HEK293 (cell line): ENCODE results near the gene C19orf38.

Source experiments
- GLIS2 ChIP-seq: fragments of 450-650 bp; formaldehyde crosslinking; IDR thresholded peaks from 2 replicates; pipeline ENCODE4 v1.5.1; 2016; ENCODE audit warnings: missing biosample characterization, missing genetic modification characterization
- ZBTB1 ChIP-seq: fragments of 450-650 bp; formaldehyde crosslinking; IDR thresholded peaks from 2 replicates; pipeline ENCODE4 v1.5.1; 2016; ENCODE audit warnings: missing biosample characterization, missing genetic modification characterization
- ZNF2 ChIP-seq: fragments of 450-650 bp; formaldehyde crosslinking; IDR thresholded peaks from 2 replicates; pipeline ENCODE4 v1.5.1; 2016; ENCODE audit warnings: missing biosample characterization, missing genetic modification characterization
- ZNF529 ChIP-seq: fragments of 450-650 bp; formaldehyde crosslinking; IDR thresholded peaks from 2 replicates; pipeline ENCODE4 v1.5.1; 2017; ENCODE audit warnings: missing genetic modification characterization, missing biosample characterization; ENCODE audit not compliant: insufficient replicate concordance
- ZSCAN23 ChIP-seq: fragments of 450-650 bp; formaldehyde crosslinking; IDR thresholded peaks from 2 replicates; pipeline ENCODE4 v1.5.1; 2016; ENCODE audit warnings: missing biosample characterization, missing genetic modification characterization

- no peak for TF ChIP-seq ZNF529 (tag by site-specific recombination)
- no peak for TF ChIP-seq GLIS2 (tag by site-specific recombination)
- TF ChIP-seq ZSCAN23 (tag by site-specific recombination), result no peak
- TF ChIP-seq ZBTB1 (tag by site-specific recombination), result no peak
- no peak for TF ChIP-seq ZNF2 (tag by site-specific recombination)
These were observed 16.0 kb upstream of the C19orf38 start for GRCh38 chr19:10831987-10832938.
